ENCODE results near the gene AKAP8L.

AKAP8L gene

DNA sequence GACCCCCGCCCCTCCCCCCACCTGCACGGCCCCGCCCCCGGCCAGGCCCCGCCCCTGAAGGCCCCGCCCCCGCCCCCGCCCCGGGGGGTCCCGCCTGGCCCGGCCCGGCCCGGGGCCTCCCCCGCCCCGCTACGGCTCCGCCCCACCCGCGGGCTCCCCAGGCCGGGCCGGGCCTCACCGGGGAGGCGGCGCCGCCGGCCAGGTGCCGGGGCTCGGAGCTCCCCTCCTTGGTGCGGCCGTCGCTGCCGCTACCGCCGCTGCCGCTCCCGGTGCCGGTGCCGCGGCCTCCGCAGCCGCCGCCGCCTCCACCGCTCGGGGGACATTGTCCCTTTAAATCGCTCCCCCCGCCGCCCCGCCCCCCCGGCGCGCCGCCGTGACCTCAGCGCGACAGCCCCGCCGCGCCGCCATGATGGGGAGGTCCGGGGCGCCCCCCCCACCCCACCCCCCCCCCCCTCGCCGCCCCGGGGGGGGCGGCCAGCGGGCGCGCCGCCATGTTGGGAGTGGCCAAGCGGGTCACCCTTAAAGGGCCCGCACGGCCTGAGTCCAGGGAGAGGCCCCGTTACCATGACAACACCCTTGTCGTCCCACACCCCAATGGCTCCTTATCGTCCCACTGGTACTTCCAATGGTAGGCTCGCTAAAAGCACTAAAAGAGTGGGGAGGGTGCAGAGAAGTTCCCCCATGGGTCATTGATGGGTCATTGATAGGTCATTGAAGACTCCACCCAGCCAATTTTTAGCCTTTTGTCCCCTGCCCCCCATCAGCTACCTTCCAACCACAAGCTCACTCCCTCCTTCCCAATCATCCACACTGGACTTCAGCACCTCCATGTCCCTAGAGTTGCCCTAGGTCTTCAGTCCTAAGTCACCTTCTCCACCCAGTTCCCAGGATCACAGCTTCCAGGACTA is 31.1 kb upstream of the AKAP8L start, which contains the start of gene WIZ:
WIZ (minus strand) TSS at position 337 of the 908 bp plus-strand sequence. CDS start 1,649 bp downstream, outside the sequence.
- peak; percentile 66 to 67 for DNase-seq (ENCODE audit: extremely low read depth in 1 of 2, low read depth in 1 of 2)

DNA sequence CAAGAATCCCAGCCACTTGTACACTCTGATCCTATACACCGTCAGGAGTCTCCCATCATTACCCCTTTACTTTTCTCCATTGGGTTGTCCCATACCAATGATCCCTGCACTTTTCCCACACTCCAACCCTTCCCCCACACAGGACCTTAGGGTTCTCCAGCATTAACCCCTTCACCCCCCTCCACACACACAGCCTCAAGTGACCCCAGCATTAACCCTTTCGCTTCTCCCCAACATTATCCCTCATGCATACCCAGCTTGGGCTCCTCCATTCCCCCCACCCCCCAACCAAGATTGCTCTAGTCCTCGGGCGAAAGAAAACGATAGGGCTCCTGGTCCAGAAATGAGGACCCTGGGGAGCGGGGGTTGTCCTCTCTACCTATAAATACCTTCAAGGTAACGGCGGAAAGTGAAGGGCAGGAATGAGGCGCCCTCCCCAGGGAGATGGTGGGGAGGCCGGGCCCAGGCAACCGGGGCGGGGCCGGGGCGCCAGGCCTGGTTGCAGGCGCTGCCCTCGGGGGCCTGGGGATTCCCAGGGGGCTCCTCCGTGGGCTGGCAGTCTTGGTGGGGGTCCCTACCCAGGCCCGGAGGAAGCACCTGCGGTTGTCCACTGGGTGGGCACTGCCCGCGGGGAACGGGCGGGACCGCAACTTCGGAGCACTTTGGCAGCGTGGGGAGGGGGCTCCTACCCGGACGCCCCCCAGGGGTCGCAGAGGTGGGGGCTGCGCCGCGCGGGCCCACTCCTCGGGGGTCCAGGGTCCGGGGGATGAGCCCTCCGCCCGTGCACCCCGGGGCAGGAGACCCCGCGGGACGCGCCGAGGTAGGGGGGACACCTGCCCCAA is 30.2 kb upstream of the AKAP8L start:
- DNase-seq (ENCODE audit: extremely low read depth in 1 of 2, low read depth in 1 of 2), result no peak

DNA sequence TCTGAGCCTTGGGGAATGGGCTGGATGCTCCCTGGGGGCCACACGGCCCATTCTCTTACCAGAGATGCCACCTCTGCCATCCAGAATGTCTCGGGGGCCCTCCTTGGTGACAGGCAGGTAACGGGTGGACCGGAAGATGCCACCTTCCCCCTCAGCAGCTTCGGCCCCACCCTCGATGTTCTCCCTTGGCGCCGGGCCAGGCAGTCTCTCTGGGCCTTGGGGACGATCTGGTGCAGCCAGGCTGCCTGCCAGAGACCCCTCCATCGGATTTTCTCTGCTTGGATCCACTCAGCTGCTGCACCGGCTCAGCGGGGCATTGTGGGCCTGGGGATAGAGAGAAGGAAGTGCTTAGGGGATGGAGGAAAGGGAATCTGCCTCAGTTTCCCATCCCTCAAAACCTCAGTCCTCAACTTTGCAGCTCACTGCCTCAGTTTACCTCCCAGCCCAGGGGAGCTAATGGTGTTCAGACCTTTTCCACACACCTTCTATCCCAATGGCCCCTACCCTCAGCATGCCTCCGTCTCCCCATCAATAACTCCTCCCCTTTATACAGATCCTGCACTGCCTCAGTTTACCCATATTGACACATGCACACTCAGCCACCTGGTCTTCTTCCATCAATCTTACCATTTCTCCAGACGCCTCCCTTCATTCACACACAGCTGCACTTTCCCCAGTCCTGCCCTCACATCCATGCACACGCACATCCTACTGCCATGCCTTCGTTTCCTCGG is 29.4 kb upstream of the AKAP8L start:
- no peak for DNase-seq (ENCODE audit: extremely low read depth in 1 of 2, low read depth in 1 of 2)

DNA sequence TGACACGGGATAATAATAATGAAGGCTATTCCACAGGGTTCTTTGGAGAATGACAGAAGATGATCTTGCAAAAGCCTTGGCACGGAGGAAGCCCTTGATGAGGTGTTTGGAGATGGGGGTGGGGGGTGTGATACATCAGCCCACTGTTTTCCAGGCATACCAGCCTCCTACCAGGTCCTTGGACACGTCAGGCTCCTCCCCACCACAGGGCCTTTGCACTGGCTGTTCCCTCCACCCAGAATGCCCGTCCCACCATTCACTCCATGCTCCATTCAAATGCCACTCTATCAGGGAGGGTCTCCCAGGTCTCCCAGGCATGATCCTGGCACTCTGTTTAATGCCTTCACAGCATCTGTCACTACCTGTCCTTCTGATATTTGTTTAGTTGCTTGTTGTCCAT is 28.3 kb upstream of the AKAP8L start:
- no peak for DNase-seq (ENCODE audit: extremely low read depth in 1 of 2, low read depth in 1 of 2)

DNA sequence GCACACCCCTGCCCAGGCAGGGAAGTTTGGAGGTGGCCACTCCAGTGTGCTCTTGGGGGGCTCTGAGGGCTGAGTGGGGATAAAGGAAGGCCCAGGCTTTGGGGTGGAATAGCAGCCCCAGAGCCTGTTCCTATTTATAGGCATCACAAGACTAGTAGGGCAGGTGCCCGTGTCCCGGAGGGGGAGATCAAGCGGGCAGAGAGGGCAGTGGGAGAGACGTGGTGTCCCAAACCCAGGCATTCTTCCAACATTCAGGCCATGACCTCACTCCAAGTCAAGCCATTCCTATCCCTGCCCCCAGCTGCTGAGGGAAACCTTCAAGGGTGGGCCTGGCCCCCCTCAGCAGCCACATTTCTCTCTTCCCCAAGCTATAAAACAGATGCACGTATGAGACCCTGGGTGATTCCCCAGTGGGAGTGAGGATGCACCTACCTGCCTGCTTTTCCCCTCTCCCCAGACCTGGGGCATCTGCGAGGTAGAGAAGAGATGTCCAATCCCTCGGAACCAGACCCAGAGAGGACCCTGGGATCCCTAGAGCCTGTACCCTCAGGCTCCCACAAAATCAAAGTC is 27.1 kb upstream of the AKAP8L start:
- DNase-seq (ENCODE audit: extremely low read depth in 1 of 2, low read depth in 1 of 2), result no peak

DNA sequence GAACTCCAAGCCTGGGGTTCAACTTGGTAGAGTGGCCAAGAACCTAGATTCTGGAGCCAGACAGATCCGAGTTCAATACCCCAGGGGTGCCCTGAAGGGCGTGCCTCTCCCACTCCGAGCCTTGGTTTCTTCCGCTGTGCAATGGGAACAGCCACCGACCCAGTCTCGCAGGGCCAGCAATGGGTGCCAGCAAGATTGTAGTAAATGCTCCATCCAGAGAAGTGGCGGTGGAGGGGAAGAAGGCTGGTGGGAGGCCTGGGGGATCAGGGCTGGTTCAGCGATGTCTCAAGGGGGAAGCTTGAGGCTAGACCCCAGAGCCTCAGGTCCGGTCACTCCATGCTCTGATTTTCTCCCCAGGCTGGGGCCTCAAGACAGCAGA is 26.4 kb upstream of the AKAP8L start:
- no peak for DNase-seq (ENCODE audit: extremely low read depth in 1 of 2, low read depth in 1 of 2)

DNA sequence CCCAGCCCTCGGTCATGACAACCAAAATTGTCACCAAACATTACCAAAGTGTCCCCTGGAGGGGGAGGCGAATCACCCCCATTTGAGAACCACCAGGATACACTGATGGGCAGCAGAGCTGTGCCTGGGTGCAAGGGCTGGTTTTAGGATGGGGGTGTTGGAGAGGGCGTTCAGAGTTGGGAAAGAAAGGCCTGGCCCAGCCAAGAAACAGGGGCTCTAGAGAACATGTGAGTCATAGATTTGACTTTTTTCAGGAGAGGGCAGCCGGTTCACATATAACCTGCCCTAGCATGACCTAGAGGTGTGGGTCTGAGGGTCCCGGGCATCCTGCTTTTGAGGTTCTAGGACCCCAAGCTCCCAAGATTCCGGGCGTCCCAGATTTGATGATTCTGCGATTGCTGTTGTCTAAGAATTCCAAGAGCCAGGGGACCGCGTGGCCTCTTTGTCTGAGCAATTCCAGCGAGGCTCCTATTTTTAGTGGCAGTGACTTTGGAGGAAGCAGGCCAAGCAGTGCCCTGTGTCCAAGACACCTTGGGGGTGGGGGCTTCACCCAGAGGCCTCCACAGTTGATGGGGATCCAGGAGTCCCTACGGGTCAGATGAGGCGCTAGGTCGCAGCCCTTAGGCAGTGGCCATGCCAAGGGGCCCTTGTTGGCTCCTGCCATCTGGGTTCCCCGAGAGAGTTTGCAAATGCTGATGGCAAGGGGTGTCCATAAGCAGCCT is 25.9 kb upstream of the AKAP8L start:
- DNase-seq (ENCODE audit: extremely low read depth in 1 of 2, low read depth in 1 of 2), result no peak

DNA sequence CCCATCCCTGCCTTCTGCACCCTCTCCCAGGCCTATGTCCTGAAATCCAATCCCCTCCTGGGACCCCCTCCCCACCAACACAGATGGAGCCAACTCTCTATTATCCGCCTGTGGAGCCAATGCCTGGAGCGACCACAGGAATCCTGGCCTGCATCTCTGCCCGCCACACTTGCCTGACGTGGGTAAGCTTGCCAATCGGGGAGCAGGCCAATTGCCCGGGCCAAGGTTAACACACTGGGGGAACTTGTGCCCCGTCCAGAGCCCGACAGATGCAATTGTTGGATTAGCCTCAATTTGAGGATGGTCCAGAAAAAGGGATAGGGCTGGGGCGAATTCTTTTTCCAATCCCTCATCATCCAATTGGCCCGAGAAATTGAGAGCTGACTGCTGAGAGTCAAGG is 25.1 kb upstream of the AKAP8L start:
- DNase-seq (ENCODE audit: extremely low read depth in 1 of 2, low read depth in 1 of 2), result no peak

DNA sequence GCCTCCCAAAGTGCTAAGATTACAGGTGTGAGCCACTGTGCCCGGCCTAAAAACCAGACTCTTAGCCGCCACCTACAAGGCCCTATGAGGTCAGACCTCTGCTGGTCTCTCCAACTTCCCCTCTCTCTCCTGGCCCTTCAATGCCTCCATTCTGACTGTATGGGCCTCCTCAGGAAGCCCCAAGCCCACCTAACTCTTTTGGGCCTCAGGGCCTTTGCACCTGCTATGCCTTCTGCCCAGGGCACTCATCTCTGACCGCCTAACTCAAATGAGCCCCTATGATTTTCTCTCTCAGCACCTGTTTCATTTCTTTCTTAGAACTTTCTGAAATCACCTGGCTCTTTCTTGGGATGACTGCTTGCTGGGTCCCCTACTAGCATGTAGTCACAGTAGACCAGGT is 24.5 kb upstream of the AKAP8L start:
- no peak for DNase-seq (ENCODE audit: extremely low read depth in 1 of 2, low read depth in 1 of 2)

DNA sequence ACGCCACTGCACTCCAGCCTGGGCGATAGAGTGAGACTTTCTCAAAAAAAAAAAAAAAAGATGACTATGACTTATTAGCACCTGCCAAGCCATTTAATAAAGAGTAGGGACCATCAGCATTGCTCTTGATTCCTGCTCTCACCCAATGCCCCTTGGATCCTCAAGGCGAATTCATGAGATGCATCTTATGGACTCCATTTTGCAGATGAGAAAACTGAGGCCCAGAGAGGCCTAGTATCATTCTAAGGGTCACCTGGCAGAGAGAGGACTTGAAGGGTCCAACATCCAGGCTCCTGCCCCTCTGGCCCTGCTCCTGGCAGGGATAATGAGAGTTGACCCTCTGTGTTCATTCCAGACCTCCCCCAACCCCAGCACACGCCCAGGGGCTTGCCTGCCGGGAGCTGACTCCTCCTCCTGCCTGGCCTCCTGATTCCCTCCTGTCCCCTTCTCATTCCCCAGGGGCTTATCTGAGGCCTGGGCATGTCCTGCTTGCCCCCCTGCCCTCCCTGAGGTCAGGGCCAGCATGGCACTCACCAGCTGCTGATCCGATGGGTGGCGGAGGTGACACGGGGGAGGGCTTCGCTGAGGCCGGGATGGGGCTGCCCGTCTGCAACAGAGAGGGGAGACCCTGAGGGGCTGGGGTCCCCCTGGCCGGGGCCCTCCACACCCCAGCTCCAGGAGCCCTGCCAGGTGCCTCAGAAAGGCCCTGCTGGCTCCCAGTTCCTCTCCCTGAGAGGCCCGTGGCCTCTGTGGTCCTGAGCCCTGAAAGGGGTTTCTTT is 23.5 kb upstream of the AKAP8L start:
- DNase-seq (ENCODE audit: extremely low read depth in 1 of 2, low read depth in 1 of 2), result no peak

DNA sequence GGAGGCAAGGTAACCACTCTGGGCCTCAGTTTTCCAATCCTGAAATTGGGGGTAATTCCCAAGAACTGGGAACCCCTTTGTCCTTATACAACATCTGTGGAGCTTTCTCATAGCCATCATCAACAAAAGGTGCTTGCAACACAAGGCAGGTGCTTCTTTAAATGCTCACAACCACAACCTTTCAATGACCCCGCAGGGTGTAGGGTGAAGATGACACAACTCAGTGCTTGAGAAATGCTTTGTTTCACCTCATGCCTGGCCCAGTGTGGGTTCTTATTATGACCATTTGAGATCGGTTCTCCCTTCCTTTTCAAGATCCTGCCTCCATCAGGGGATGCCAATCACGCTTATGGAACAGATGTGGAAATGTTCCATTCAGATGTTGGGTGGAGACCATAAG is 22.5 kb upstream of the AKAP8L start:
- no peak for DNase-seq (ENCODE audit: extremely low read depth in 1 of 2, low read depth in 1 of 2)

DNA sequence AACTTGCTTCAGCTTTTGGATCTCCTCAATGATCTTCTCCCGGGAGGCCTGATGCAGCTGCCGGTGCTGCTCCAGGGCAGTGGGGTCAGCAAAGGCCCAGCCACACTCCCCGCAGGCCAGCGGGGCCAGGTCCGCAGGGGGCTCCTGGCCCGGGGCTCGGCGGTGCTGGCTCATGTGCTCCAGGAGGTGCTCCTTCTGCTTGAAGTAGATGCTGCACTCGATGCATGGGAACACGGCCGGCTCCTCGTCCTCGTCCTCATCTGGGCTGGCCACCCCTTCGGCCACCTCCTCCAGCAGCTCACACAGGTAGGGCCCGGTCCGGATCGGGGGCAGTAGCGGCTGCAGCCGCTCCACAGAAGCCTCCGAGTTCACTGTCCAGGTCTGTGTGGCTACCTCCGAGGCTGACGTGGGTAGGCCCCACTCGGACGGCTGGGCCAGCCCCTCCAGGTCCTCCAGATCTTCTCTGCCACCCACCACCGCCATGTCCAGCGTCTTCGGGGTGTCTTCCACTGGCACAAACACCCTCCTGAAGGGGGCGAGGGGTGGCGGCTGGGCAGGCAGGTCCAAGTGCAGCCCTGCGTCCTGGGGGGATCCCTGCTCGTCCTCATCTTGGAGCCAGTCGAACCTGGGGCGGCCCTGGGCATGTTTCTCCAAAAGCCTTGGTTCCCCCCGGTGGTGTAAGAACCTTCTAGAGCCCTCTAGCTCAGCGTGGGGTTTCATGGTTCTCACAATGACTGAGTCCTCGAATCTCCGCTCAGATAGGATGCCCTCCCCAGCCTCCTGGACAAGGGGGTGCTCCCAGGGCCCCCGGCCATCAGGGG is 21.2 kb upstream of the AKAP8L start:
- DNase-seq (ENCODE audit: extremely low read depth in 1 of 2, low read depth in 1 of 2), result no peak

DNA sequence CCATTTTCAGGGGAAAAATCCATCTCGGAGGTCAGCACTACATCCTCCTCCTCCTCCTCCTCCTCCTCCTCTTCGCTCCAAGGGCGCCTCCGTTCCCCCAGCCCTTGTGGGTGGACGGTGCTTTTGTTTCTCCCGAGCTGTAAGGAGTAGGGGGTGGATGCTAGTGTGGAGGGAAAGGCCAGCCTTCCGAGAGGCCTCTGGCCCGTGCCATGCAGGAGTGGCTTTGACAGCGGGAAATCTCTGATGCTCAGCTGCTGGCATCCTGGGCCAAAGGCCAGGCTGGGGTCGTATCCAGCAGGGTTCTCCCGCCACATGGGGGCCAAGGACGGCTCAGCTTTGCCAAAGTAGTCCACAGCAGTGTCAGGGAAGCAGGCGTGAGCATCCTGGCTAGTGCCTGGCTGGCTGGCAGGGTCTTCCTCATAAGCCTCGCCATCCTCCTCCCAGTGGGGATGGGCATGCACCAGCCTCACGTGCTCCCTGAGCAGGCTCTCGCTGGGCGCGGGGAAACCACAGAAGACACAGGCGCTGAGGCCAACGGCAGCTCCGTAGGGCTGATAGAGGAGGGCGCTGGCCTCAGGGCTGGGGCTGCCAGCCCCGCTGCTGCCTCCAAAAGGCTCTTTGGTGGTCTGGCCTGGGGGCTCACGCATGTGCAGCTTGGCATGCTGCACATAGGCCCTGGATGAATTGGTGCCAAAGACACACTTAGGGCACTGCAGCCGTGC is 20.5 kb upstream of the AKAP8L start:
- no peak for DNase-seq (ENCODE audit: extremely low read depth in 1 of 2, low read depth in 1 of 2)

DNA sequence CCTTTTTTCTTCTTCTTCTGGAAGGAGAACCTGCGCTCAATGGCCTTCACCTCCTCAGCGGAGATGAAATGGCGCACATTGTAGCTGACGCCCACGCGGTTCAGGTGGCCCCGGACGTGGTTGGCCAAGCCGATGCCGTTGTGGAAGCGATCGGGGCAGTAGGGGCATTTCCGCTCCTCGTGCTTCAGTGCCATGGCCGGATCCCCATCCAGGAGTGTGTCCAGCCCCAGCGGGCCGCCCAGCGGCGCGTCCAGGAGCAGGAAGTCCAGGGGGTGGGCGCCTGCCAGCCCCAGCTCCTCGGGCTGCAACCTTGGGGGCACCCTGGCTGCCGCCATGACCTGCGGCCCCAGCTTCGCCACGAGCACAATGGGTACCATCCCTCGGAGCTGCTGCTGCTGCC is 19.8 kb upstream of the AKAP8L start:
- DNase-seq (ENCODE audit: extremely low read depth in 1 of 2, low read depth in 1 of 2), result no peak

DNA sequence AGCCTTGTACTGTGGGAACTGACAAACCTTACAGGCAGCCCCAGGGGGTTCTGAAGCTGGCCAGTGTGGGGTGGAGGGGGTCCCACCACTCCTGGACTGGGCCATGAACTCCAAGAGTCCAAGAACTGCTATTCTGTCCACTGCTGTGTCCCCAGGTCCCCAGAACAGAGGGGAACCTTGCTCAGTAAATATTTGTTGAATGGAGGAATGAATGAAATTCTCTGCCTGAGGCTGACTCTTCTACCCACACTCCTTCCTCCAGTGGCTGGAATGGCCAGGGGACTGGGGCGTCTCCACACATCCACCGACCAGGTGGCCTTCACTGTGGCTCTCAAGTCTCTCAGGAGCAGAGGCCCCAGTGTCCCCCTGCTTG is 19.3 kb upstream of the AKAP8L start:
- DNase-seq (ENCODE audit: extremely low read depth in 1 of 2, low read depth in 1 of 2), result no peak

DNA sequence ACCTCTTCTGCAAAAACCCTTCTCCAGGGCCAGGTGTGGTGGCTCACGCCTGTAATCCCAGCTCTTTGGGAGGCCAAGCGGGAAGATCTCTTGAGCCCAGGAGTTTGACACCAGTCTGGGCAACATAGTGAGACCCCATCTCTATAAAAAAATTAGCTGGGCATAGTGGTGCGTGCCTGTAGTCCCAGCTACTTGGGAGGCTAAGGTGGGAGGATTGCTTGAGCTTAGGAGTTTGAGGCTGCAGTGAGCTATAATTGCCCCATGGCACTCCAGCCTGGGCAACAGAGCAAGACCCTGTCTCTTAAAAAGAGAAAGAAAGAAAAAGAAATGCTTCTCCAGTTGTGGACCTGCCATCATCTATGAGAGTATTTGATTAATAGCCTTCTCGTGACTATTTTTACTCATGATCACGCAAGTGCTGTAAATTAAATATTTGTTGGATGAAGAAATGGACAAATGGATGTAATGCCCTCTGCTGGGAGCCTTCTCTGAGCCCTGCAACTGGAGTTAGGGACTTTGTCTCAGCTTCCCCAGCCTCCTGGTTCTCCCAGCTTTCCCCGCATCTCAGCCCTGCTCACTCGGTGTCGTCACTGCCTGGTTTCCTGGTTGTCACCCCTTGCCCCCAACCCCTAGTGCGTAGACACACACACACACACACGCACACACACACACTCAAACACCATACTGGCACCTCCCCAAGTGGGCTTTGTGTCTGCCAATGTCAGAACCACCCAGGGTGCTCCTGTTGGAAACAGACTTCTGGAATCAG is 18.8 kb upstream of the AKAP8L start:
- no peak for DNase-seq (ENCODE audit: extremely low read depth in 1 of 2, low read depth in 1 of 2)

DNA sequence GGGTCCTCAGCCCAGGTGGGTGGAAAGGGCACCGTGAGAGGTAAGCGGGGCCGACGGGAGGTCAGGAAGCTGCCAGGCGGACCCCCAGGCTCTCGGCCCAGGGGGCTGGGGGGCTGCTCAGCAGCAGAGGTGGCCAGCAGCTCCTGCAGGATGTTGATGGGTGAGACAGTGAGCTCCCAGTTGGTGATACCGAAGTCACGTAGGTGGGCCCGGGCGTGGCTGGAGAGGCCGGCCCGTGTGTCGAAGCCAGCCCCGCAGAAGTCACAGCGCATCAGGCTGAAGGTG is 18.0 kb upstream of the AKAP8L start:
- no peak for DNase-seq (ENCODE audit: extremely low read depth in 1 of 2, low read depth in 1 of 2)
